Hematopoietic multipotent progenitor cell treated with erythropoietin and hydrocortisone succinate and interleukin-3 and kit ligand, for 15 days (in vitro differentiated cells): ENCODE measurements around the gene DUSP6.
"Not testable (repeated sequence)": the region's sequence is repeated elsewhere in the genome, so short reads cannot be mapped to it uniquely, and the experiment has no call there.

Experiments
- DNase-seq: peaks from one replicate; pipeline ENCODE4 v3.0.0-alpha.2; 2015; ENCODE audit warnings: low spot score

The DUSP6 gene

GRCh38 chr12:89351489-89352241 is 636 bp downstream of the DUSP6 start:
- no peak for DNase-seq

DNA sequence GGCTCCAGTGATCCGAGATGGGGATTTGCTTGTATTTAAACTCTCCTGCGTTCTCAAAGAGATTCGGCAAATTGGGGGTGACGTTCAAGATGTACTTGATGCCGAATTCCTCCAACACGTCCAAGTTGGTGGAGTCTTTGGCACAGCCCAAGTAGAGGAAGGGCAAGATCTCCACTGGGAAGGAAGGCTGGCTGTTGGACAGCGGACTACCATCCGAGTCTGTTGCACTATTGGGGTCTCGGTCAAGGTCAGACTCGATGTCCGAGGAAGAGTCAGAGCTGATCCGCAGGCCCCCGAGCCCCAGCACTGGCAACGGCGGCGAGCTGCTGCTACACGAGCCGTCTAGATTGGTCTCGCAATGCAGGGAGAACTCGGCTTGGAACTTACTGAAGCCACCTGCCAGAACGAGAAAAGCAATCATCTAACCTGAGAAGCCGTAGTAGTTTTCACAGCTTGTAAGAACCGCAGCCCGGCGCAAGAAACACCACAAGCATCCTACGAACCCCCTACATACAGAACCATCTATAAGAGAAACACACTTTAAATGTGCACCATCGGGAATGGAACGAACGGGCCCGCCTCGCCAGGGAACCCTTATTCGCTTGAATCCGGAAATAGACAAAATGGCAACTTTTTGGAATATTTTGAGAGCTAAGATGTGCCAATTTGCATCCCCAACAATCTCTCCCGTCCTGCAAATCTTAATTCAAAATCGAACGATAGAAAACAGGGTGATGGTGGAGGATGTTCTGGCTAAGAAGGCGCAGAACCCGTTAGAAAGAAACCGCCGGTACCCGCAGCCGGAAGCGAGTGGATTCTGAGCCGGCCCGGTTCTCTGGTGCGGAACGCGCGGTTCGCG is 1.4 kb downstream of the DUSP6 start:
- DNase-seq, result no peak

DNA sequence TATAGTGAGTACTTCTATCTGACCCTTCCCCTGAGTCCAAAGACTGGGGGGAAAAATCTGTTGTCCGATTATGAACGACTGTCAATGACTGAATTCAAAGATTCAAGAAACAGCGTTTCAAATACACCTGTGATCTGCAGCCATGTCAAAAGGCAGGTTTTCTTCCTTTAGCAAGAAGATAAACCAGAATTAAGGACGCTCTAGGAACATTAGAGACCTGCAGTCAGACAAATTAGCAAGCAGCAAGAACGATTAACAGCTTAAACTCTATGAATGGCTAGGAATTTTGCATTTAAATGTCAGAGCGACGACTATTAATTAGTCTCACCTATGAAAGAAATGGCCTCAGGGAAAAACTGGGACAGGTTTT is 2.1 kb downstream of the DUSP6 start:
- no peak for DNase-seq

DNA sequence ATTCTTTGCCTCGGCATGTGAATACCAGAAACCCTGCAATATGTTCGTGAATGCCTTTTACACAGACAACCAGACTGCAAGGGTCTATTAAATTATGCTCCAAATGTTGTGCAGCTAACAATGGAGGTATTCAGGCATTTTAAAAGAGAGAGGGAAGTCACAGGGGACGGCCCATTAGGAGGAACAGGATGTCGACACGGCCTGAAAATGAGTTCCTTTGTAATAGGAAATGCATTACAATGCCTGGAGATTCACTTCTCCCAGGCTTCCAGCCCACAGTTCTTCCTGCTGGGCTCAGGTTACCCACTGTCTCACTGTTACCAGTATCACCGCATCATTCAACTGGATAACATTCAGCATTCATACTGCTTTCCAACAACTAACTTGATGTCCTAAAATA is 2.5 kb downstream of the DUSP6 start:
- DNase-seq, result no peak

DNA sequence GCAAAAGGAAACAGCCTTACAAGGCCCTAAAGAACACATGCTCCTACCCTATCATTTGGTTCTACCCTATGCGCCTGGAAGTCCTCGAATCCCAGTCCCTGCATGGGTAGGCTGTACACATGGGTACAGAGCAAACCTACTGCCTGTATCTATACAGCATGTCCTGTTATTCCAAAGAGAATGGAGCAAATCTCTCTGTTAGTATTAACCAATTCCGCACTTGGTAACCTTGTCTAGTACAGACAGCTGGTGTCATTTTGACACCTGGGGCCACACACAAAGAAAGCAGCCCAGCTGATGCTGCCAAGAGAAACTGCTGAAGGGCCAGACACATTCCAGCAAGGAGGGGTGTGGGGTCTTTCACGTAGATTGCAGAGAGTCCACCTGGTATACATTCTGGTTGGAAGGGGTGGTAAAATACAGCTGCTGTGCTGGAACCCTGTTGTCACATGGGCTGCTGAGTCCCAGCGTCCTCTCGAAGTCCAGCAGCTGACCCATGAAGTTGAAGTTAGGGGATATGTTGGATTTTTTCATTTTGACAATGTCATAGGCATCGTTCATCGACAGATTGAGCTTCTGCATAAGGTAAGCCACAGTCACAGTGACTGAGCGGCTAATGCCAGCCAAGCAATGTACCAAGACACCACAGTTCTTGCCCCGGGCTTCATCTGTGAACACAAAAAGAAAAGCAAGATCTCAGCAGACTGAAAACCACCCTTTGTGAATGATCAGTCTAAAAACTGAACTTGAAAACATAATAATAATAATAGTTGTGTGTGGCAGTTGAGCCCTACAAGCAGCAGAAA is 3.2 kb downstream of the DUSP6 start:
- DNase-seq, result no peak

- DNase-seq, result no peak
Measured at GRCh38 chr12:89347325-89347829, 4.9 kb downstream of the DUSP6 start.

DNA sequence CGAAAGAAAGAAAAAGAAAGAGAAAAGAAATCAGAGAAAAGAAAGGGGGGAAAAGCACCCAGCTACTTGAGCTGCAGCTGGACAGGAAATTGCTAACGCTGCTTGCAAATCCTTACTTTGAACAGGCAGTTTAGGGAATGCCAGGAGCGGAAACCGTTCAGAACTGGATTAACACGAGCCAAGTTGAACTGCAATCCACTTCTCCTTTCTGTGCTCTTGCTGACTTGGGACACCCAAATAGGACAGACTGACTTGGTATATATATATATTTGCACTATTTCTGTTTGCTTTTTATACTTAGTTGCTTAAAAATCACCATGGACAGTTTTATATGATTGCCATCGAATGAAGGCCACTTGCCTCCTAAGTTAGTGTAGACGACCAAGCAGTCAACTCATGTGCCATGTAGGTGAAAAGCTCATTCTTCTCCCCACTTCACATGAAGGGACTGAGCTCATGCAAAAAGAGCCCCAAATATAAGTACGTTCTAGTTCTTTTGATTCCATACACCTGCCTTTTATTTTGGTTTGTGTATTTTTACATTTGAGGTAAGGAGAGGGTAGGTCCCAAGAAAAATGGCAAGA is 5.5 kb downstream of the DUSP6 start:
- DNase-seq, result no peak

- DNase-seq, result no peak
Measured at GRCh38 chr12:89345830-89346740, 6.2 kb downstream of the DUSP6 start.

DNA sequence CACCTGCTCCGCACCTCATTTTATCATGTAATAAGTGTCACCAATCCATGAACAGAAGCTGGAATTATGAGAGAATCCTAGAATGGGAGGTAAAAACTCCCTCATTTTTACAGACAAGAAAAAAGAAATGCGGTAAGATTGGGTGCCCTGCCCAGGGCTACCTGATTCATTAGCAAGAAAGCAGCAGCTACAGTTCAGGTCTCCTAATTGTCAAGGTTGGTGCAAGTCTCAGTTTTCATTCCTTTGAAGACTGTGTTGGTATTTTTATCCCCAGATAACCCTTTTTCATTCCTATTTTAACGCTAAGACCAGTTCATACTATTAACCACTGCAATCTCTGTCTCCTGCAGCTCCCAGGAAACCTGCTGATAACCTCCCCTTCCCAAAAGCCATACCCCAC is 6.9 kb downstream of the DUSP6 start:
- DNase-seq, result no peak

DNA sequence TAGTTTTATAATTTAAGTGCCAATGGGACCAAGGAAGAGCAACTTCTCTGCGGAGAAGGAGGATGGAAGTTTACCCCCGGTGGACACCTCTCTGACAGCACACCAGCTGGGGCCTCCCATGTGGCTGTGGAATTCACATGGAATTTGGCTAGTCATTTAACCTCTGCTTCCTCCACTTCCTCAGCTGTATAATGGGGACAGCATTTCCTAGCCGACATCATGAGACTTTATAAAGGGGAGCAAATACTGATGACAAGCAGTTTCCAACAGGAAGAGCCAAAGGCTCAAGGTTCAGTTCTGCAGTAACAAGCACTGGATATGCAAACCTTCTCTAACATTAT is 7.5 kb downstream of the DUSP6 start:
- no peak for DNase-seq

DNA sequence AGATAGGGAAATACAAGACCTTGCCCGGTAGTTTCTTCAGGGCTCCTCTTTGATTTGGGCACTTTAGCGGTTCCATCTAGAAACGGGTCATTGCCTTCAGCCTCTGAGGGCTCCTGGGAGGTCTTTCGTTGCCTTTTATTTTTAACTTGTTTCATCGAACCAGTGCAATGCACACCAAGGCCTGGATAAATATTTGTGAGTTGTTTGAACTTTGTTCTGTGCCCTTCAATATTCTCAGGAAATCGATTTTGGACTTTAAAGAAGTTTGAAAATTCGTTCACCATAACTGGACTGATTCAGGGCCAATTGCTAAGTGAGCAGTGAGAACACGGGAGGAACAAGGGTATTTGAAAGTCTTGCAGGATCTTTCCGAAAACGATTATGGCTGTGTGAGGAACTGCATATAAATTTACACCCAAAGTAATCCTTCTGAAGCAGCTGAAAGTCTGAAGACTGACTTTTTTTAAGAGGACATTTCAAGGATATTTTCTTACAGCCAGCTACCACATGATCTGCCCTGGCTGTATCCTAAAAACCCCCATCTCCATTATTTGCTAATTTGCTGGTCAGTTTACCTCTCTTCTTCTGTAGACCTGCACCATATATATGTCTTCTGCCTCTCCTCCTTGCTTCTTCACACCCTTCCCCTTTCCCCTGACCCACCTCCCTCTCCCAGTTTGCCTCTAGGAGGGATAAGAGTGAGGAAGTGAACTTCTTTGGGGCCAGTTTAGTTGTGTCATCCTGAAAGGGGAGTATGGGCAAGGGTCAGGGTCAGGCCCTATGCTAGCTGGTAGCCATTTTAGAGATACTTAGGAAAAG is 8.0 kb downstream of the DUSP6 start:
- DNase-seq, result no peak

DNA sequence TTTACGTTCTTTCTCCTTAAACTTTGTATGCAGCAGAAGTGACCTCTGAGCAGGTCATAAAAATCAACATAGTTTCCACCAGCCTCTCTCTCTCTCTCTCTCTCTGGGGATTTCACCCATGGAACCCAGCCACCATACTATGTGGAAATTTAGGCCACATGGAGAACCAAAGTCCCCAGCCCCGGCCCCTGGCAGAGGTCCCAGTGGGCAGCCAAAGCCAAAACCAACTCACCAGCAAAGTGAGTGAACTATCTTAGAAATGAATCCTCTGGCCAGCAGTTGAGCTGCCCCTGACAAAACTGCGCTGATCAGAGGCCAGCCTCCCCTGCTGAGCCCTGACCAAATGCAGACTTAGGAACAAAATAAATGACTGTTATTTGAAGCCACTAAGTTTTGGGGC is 9.2 kb downstream of the DUSP6 start:
- no peak for DNase-seq

DNA sequence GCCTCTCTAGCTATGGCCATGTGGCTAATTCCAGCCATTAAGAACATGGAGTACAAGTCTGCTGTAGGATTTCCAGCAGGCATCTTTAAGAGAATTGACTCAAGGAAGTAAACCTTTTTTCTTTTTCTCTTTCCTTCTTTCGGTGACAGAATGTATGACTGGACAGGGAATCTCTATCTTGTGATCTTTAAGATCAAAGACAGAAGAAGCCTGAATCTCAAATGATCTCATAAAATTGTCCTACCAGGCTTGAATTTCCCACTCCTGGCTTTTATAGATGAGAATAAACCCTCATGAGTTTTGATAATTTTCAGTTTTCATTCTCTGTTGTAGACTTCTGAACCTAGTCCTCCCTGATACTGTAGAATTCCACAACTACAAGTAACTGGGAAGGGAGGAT is 11.4 kb downstream of the DUSP6 start:
- no peak for DNase-seq

DNA sequence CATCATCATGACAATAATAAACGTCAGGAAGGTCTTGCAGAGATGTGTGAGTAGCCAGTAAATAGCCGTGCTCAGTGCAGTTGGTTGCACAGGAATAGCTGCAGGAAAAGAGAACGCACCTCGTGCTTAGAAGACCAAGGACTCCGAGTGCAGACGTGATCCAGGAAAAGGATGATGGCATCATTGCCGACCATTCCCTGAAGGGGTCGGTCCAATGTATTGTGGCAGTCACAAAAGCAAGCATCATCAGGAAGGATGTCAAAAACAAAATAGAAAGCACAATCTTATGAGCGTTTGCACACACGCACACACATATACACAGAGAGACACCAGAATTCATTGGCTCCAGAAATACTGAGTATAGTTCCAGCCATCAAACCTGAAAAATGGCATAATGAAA is 12.8 kb downstream of the DUSP6 start:
- no peak for DNase-seq

DNA sequence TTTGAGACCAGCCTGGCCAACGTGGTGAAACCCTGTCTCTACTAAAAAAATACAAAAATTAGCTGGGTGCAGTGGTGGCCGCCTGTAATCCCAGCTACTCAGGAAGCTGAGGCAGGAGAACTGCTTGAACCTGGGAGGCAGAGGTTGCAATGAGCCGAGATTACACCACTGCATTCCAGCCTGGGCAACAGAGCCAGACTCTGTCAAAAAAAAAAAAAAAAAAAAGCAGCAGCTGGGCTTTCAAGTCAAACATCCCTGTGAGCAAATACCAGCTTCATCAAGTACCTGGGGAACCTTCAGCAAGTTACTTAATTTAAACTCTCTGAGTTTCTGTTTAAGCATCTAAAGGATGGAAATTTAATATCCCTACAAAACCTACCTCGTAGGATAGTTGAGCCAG is 15.2 kb downstream of the DUSP6 start:
- DNase-seq, result not testable (repeated sequence)

DNA sequence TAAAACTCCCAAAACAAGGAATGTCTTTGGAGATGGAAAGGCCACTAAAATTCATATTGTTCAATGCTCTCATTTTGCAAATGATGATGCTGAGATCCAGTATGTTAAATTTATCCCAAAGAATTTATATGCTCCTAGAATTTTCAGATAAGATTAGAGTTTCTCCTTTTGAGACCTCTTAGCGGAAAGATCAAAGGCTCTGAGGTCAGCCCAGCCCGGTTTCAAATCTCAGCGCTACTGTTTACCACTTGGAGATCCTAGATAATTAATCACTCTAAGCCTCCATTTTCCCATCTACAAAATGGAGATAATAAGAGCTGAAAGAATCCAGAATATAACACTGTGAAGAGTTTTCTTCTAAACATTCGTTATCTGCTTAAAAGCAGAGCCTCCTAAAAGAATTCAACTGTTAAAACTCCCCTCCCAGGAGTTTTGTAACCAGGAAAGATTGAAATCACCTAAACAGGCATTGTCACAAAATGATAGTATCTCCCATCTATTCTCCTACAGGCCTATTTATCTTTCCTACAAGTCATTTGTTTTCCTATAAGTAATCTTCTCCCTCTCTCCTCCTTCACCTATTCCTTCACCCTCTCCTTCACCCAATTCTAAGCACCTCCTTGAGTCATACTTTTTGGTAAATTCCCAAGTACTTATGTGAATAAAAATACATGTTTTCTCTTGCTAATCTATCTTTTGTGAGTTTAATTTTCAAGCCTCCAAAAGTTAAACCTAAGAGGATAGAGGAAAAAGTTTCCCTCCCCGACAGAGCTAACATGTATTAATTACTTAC is 16.7 kb downstream of the DUSP6 start:
- DNase-seq, result no peak

DNA sequence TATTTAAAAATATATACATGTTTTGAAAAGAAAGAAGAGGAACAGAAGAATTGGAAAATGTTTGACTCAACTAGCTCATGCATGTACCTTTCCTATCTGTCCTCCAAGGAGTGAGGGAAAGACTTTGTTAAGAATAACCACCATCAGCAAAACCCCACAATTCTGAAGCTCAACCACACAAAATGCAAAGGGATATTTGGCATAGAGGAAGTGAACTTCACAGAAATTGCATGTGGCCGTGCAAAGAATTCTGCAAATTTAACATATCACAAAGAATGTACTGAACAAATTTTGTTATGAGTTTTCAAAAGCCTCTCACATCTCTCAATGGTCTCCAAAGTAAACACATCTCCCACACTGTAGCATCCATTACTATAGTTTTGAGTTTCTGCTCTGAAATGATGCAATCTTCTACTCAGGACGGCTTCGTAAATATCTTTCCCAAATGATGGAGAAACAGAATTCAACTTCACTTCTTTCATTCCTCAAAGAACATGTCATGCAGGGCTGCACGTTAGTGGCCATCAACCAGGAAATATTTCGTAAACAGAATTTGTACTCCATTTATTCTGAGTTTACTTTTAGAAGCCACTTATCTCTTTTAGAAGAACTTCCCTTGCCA is 17.6 kb downstream of the DUSP6 start:
- DNase-seq, result no peak

DNA sequence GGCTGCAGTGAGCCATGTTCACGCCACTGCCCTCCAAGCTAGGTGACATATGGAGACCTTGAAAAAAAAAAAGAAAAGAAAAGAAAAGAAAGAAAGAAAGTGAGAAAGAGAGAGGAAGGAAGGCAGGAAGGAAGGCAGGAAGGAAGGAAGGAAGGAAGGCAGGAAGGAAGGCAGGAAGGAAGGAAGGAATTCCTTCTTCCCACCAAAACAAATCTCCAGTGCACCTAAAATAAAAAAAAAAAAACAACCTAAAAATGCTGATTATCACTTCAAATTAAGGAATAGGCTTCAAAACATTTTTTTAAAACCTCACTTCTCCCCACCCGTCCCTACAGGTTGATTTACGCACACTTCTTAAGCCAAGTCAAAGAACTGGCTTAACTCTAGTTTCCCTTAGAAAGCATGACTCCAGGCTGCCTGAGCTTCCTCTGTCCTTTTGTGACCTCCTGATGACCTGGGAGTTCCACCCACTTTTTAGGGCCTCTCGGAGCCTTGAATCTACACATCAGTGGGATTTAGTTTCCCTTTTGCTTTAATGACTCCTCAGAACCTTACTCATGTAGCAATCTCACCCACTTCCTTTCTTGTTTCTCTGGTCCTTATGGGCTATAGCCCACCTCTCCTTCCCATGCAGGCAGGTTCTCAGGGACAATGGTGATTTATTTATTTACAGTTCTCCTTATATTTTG is 18.6 kb downstream of the DUSP6 start:
- DNase-seq, result no peak
